H1 (cell line): ENCODE results near the gene ADGRL3. TPM values are rescaled to one million over a fixed set of nuclear protein-coding genes. Genes with fewer than 3 reads are reported as not detected.

Experiments
- CTCF ChIA-PET: fragments of 300-600 bp; sonication (Branson Sonifier 250); formaldehyde crosslinking; loops from one replicate; lab custom pipeline; 2021; ENCODE audit not compliant: partially characterized antibody; lab: Charles Lee
- POLR2A ChIA-PET: fragments of 300-600 bp; sonication (Branson Sonifier 250); formaldehyde crosslinking; loops from one replicate; lab custom pipeline; 2021; ENCODE audit warnings: inconsistent platforms; ENCODE audit not compliant: partially characterized antibody; lab: Charles Lee
- DNase-seq, 2 experiments: peaks; one replicate each; pipeline versions ENCODE4 v3.0.0 to v3.0.0-alpha.2; 2010 to 2022; ENCODE audit warnings: low spot score in 2 of 2, low read depth in 1 of 2, mixed read lengths in 1 of 2
- FAIRE-seq: peaks from 2 replicates; lab custom pipeline; 2011; peaks lifted over from hg19 to GRCh38; lab: Jason Lieb, UNC
- H2AFZ ChIP-seq: 2 replicates; pipeline ENCODE4 v1.8.1; 2012; ENCODE audit warnings: low read length, inconsistent platforms
- H2AK5ac ChIP-seq: 2 replicates; pipeline ENCODE4 v1.6.1; 2013; ENCODE audit warnings: low read depth, low read length
- H2BK120ac ChIP-seq: replicated peaks from 2 replicates; pipeline ENCODE3; 2013; ENCODE audit warnings: low read depth, low read length, inconsistent platforms
- H2BK12ac ChIP-seq: 2 replicates; pipeline ENCODE4 v1.6.1; 2013; ENCODE audit warnings: low read depth, low read length
- H2BK15ac ChIP-seq: 2 replicates; pipeline ENCODE4 v1.6.1; 2013; ENCODE audit warnings: low read length
- H2BK20ac ChIP-seq: 2 replicates; pipeline ENCODE4 v1.6.1; 2013; ENCODE audit warnings: low read length
- H2BK5ac ChIP-seq: 2 replicates; pipeline ENCODE4 v1.6.1; 2013; ENCODE audit warnings: low read depth, low read length
- H3K14ac ChIP-seq: 2 replicates; pipeline ENCODE4 v1.6.1; 2013; ENCODE audit warnings: inconsistent platforms; ENCODE audit not compliant: insufficient read length
- H3K18ac ChIP-seq: 2 replicates; pipeline ENCODE4 v1.6.1; 2013; ENCODE audit warnings: low read length; ENCODE audit errors: extremely low read depth
- H3K23ac ChIP-seq: 2 replicates; pipeline ENCODE4 v1.6.1; 2013; ENCODE audit warnings: inconsistent platforms; ENCODE audit not compliant: insufficient read length
- H3K23me2 ChIP-seq: 2 replicates; pipeline ENCODE4 v1.6.1; 2013; ENCODE audit warnings: low read depth, low read length
- H3K27ac ChIP-seq: 2 replicates; pipeline ENCODE4 v1.6.1; 2011; ENCODE audit warnings: low read depth, low read length, inconsistent platforms
- H3K27me3 ChIP-seq, 4 experiments: replicated peaks in 1 of 4; 1 replicate in 1 of 4; 2 replicates in 3 of 4; pipeline versions ENCODE4 v1.6.1 to v1.8.1; 2011 to 2013; ENCODE audit warnings: low read length in 3 of 4, mild to moderate bottlenecking in 3 of 4, inconsistent platforms in 2 of 4, mixed read lengths in 2 of 4, moderate library complexity in 1 of 4; ENCODE audit not compliant: control insufficient read depth in 3 of 4, insufficient read depth in 3 of 4; ENCODE audit errors: extremely low read depth in 1 of 4
- H3K36me3 ChIP-seq, 4 experiments: 2 replicates each; pipeline versions ENCODE4 v1.6.1 to v1.8.1; 2011 to 2013; ENCODE audit warnings: mild to moderate bottlenecking in 4 of 4, low read length in 3 of 4, moderate library complexity in 2 of 4, control low read depth in 1 of 4, inconsistent platforms in 1 of 4; ENCODE audit not compliant: insufficient read depth in 4 of 4, control insufficient read depth in 2 of 4
- H3K4ac ChIP-seq: replicated peaks from 2 replicates; pipeline ENCODE3; 2013; ENCODE audit warnings: low read length, low read depth, mixed read lengths, inconsistent platforms; ENCODE audit not compliant: insufficient read length
- H3K4me1 ChIP-seq, 4 experiments: replicated peaks in 1 of 4; 1 replicate in 1 of 4; 2 replicates in 3 of 4; pipeline versions ENCODE4 v1.6.1 to v1.8.1; 2011 to 2013; ENCODE audit warnings: low read length in 3 of 4, inconsistent platforms in 2 of 4, mixed read lengths in 1 of 4; ENCODE audit not compliant: insufficient read depth in 4 of 4, control insufficient read depth in 3 of 4
- H3K4me2 ChIP-seq, 2 experiments: 2 replicates each; pipeline versions ENCODE4 v1.6.1 to v1.8.1; 2011 to 2013; ENCODE audit warnings: low read depth in 2 of 2, low read length in 2 of 2, control low read depth in 1 of 2, inconsistent platforms in 1 of 2, mild to moderate bottlenecking in 1 of 2; ENCODE audit not compliant: insufficient read depth in 1 of 2
- H3K4me3 ChIP-seq, 4 experiments: fragments of 200-600, 300-600 bp in 1 of 4; sonication (generic), shearing (Covaris generic), sonication (Bioruptor Twin) in 1 of 4; 2 replicates each; pipeline versions ENCODE4 v1.5.1 to v1.8.1; 2011 to 2016; ENCODE audit warnings: low read length in 4 of 4, low read depth in 3 of 4, control low read depth in 2 of 4, inconsistent platforms in 2 of 4, mild to moderate bottlenecking in 2 of 4, mixed read lengths in 1 of 4, moderate library complexity in 1 of 4; ENCODE audit not compliant: insufficient read depth in 2 of 4; ENCODE audit errors: extremely low read depth in 1 of 4
- H3K56ac ChIP-seq: replicated peaks from 2 replicates; pipeline ENCODE3; 2013; ENCODE audit warnings: low read depth, mild to moderate bottlenecking, mixed read lengths, low read length, inconsistent platforms; ENCODE audit not compliant: insufficient read length
- H3K79me1 ChIP-seq: 2 replicates; pipeline ENCODE4 v1.6.1; 2013; ENCODE audit warnings: low read depth, low read length, control low read depth
- H3K79me2 ChIP-seq, 2 experiments: 2 replicates each; pipeline versions ENCODE4 v1.6.1 to v1.8.1; 2012 to 2013; ENCODE audit warnings: low read length in 2 of 2, mild to moderate bottlenecking in 2 of 2, inconsistent platforms in 1 of 2; ENCODE audit not compliant: insufficient read depth in 2 of 2, control insufficient read depth in 1 of 2
- H3K9ac ChIP-seq, 4 experiments: replicated peaks in 1 of 4; 1 replicate in 1 of 4; 2 replicates in 3 of 4; pipeline versions ENCODE4 v1.6.1 to v1.8.1; 2011 to 2013; ENCODE audit warnings: low read depth in 3 of 4, low read length in 3 of 4, control low read depth in 2 of 4, mild to moderate bottlenecking in 2 of 4, moderate library complexity in 2 of 4, inconsistent platforms in 1 of 4; ENCODE audit errors: extremely low read depth in 1 of 4
- H3K9me3 ChIP-seq, 2 experiments: 2 replicates each; pipeline versions ENCODE4 v1.6.1 to v1.8.1; 2012 to 2013; ENCODE audit warnings: mild to moderate bottlenecking in 2 of 2, moderate library complexity in 2 of 2, control low read depth in 1 of 2, inconsistent platforms in 1 of 2, low read depth in 1 of 2, low read length in 1 of 2, mixed read lengths in 1 of 2; ENCODE audit not compliant: insufficient read depth in 2 of 2
- H4K20me1 ChIP-seq, 2 experiments: replicated peaks in 1 of 2; 2 replicates each; pipeline versions ENCODE3 to v1.8.1; 2011 to 2013; ENCODE audit warnings: inconsistent platforms in 2 of 2, low read length in 2 of 2, mild to moderate bottlenecking in 1 of 2; ENCODE audit not compliant: insufficient read depth in 2 of 2, control insufficient read depth in 1 of 2
- H4K5ac ChIP-seq: 2 replicates; pipeline ENCODE4 v1.6.1; 2013; ENCODE audit warnings: low read length, low read depth, mixed read lengths, inconsistent platforms; ENCODE audit not compliant: insufficient read length
- H4K8ac ChIP-seq: 2 replicates; pipeline ENCODE4 v1.8.0; 2013; ENCODE audit warnings: mild to moderate bottlenecking, moderate library complexity, low read length, inconsistent platforms; ENCODE audit not compliant: insufficient read depth; ENCODE audit errors: extremely low read depth
- H4K91ac ChIP-seq: replicated peaks from 2 replicates; pipeline ENCODE3; 2013; ENCODE audit warnings: low read length, mixed read lengths, inconsistent platforms; ENCODE audit not compliant: insufficient read length
- ASH2L ChIP-seq: fragments of 200-600, 300-600 bp; sonication (generic); IDR thresholded peaks from one replicate; pipeline ENCODE4 v1.7.1; 2017; ENCODE audit warnings: low read length
- ATF2 ChIP-seq: IDR thresholded peaks from 2 replicates; pipeline ENCODE4 v1.6.1; 2012; ENCODE audit warnings: low read length, inconsistent platforms
- E2F6 ChIP-seq: IDR thresholded peaks from 2 replicates; pipeline ENCODE4 v1.6.1; 2012; ENCODE audit warnings: inconsistent platforms
- EP300 ChIP-seq, 2 experiments: IDR thresholded peaks; 1 replicate in 1 of 2; 2 replicates in 1 of 2; pipeline ENCODE4 v1.6.1; 2011 to 2012; ENCODE audit warnings: low read depth in 2 of 2, low read length in 2 of 2, mild to moderate bottlenecking in 2 of 2, borderline replicate concordance in 1 of 2, inconsistent platforms in 1 of 2, moderate library complexity in 1 of 2
- PHF8 ChIP-seq: fragments of 200-600 bp; sonication (generic); conservative IDR thresholded peaks from 2 replicates; pipeline ENCODE4 v1.7.1; 2012; ENCODE audit warnings: low read depth, mild to moderate bottlenecking, inconsistent platforms, low read length, moderate library complexity
- RBBP5 ChIP-seq: IDR thresholded peaks from 2 replicates; pipeline ENCODE4 v1.7.1; 2012; ENCODE audit warnings: low read depth, mild to moderate bottlenecking, inconsistent platforms, low read length, moderate library complexity, borderline replicate concordance
- SIX5 ChIP-seq: IDR thresholded peaks from 2 replicates; pipeline ENCODE4 v1.6.1; 2011; ENCODE audit warnings: mild to moderate bottlenecking, low read depth, low read length
- SP1 ChIP-seq: IDR thresholded peaks from 2 replicates; pipeline ENCODE4 v1.6.1; 2011; ENCODE audit warnings: low read depth, low read length
- SRF ChIP-seq: IDR thresholded peaks from 2 replicates; pipeline ENCODE4 v1.6.1; 2011; ENCODE audit warnings: mild to moderate bottlenecking, low read depth, low read length, moderate library complexity
- SUZ12 ChIP-seq: fragments of 200-600 bp; sonication (generic); IDR thresholded peaks from 2 replicates; pipeline ENCODE4 v1.6.1; 2012; ENCODE audit warnings: mild to moderate bottlenecking, inconsistent platforms, low read length, moderate library complexity, mixed read lengths
- TAF1 ChIP-seq: IDR thresholded peaks from 2 replicates; pipeline ENCODE4 v1.6.1; 2011; ENCODE audit warnings: mild to moderate bottlenecking, low read depth, low read length
- WGBS, 2 experiments: shearing (Covaris generic) in 1 of 2; methylation state at CpG; one replicate each; pipeline versions ENCODE4 v1.1.6 to v1.1.7; 2013 to 2015; ENCODE audit warnings: low lambda C conversion rate in 2 of 2, mixed read lengths in 2 of 2, inconsistent platforms in 1 of 2, low coverage in 1 of 2, missing lambda C conversion rate in 1 of 2; ENCODE audit not compliant: insufficient replicate concordance in 2 of 2, insufficient coverage in 1 of 2, insufficient read length in 1 of 2; ENCODE audit errors: extremely low coverage in 1 of 2, missing lambda C conversion rate in 1 of 2; 5-methylcytosine and 5-hydroxymethylcytosine counted together
- polyA plus RNA-seq, 7 experiments: library from polyadenylated mRNA; depleted of rRNA in 3 of 7; stranded (reverse) in 5 of 7; unstranded in 2 of 7; fragments of >200 nt in 5 of 7; fragments of 200-250 nt in 2 of 7; gene quantifications; 1 replicate in 5 of 7; 2 replicates in 1 of 7; 4 replicates in 1 of 7; pipeline versions ENCODE4 v1.2.1 to v1.2.3, GENCODE V29; 2011 to 2013; ENCODE audit warnings: missing spikeins in 2 of 7, mixed read lengths in 2 of 7
- total RNA-seq: library from RNA; stranded (reverse); fragmentation: NEBNext Ultra II Directional; extraction: Animal tissue kit (Norgen Biotek cat#: 25700); gene quantifications from 2 replicates; pipeline ENCODE4 v1.2.1, GENCODE V29; 2021

Gene ADGRL3
- total and polyA plus RNA-seq, 2 of the 8 experiments (the other 6 are each of a cell fraction or from before 2014, with no cell fraction given), result 6.6 to 13.0 TPM

- Histone ChIP-seq H3K23ac (no peak overlapping the region), H4K8ac (no peak overlapping the region), H2BK5ac (no peak overlapping the region), H3K4me2 (no peak overlapping the region), H3K23me2 (no peaks in the 10 kb centered on the region), H4K91ac (no peak overlapping the region), H3K9me3 (no peaks in the 10 kb centered on the region), H3K27ac (no peak overlapping the region), H2BK12ac (no peak overlapping the region), H2BK15ac (no peak overlapping the region), H4K20me1 (no peaks in the 10 kb centered on the region), H3K4ac (no peak overlapping the region), H3K56ac (no peak overlapping the region), H2BK20ac (no peak overlapping the region), H3K27me3 (peaks cover 0 to 1% (median 0%) of the 10 kb centered on the region in 4 experiments; a peak in 1 of 7 replicates), H3K4me3 (no peak overlapping the region), H3K79me2 (no peaks in the 10 kb centered on the region), H4K5ac (no peak overlapping the region), H3K18ac (no peak overlapping the region), H2AK5ac (no peak overlapping the region), H3K9ac (no peak overlapping the region), H3K4me1 (no peaks in the 10 kb centered on the region), H2BK120ac (no peak overlapping the region), H2AFZ (no peak overlapping the region), H3K36me3 (no peaks in the 10 kb centered on the region), H3K14ac (no peak overlapping the region), H3K79me1 (no peaks in the 10 kb centered on the region)
- FAIRE-seq (no peak), DNase-seq (no peak)
- ChIA-PET POLR2A (no interaction called here), CTCF (no interaction called here)
- WGBS, 2 experiments, result 80% methylated on average over 2 of the region's 2 CpGs; no CpG with 5 or more reads in 1 of the 2 experiments
- TF ChIP-seq TAF1 (no peak), SRF (no peak), PHF8 (no peak), ASH2L (no peak), SP1 (no peak), SUZ12 (no peak), EP300 (IDR thresholded peaks at IDR 0.05; ENCODE audit: borderline replicate concordance in 1 of 2, low read depth in 2 of 2, low read length in 2 of 2) (no peak), E2F6 (no peak), RBBP5 (no peak), ATF2 (no peak), SIX5 (no peak)
Measured at GRCh38 chr4:61630548-61630947, 430.4 kb downstream of the ADGRL3 start.
